Measurements from ENCODE around the gene PPCS.

PPCS gene

GRCh38 chr1:42456010-42456753, at the start of gene PPCS, which contains the start of gene ZMYND12:
TSS of gene PPCS (plus strand) at chr1:42456543. CDS start at chr1:42456566, 23 bp downstream.
TSS of gene ZMYND12 (minus strand) at chr1:42456022. CDS start at chr1:42455997, 25 bp downstream.
- H3K27me3 ChIP-seq (ENCODE audit: control insufficient read depth in 5 of 5, insufficient read depth in 4 of 5, low read length in 5 of 5), result no peaks in the 10 kb centered on the region
- H3K36me3 ChIP-seq (ENCODE audit: control insufficient read depth in 5 of 5, insufficient read depth in 5 of 5, low read length in 5 of 5), result peaks cover 12 to 30% (median 24%) of the 10 kb centered on the region in 5 donors
- peaks cover 8 to 22% (median 18%) of the 10 kb centered on the region in 5 donors for H3K4me1 ChIP-seq (ENCODE audit: control insufficient read depth in 5 of 5, insufficient read depth in 5 of 5, low read length in 5 of 5)
- peak within 1 kb of the TSS; percentile 92 for H3K27ac ChIP-seq (ENCODE audit: low read depth, low read length)
- H3K9ac ChIP-seq (ENCODE audit: low read length in 5 of 5), result peak within 1 kb of the TSS; percentile 89 to 96 (median 90)
- H3K9me3 ChIP-seq (ENCODE audit: control insufficient read depth in 5 of 5, low read length in 5 of 5), result no peaks in the 10 kb centered on the region
- peak within 1 kb of the TSS; percentile 92 to 98 (median 97) for H3K4me3 ChIP-seq (ENCODE audit: low read depth in 1 of 5, low read length in 5 of 5)

GRCh38 chr1:42414551-42415496, 41.5 kb upstream of the PPCS start:
- Histone ChIP-seq H3K9me3 (ENCODE audit: control insufficient read depth in 5 of 5, low read length in 5 of 5) (no peaks in the 10 kb centered on the region), H3K4me3 (ENCODE audit: low read depth in 1 of 5, low read length in 5 of 5) (no peak overlapping the region), H3K4me1 (ENCODE audit: control insufficient read depth in 5 of 5, insufficient read depth in 5 of 5, low read length in 5 of 5) (no peaks in the 10 kb centered on the region), H3K36me3 (ENCODE audit: control insufficient read depth in 5 of 5, insufficient read depth in 5 of 5, low read length in 5 of 5) (no peaks in the 10 kb centered on the region), H3K27ac (ENCODE audit: low read depth, low read length) (no peak overlapping the region), H3K27me3 (ENCODE audit: control insufficient read depth in 5 of 5, insufficient read depth in 4 of 5, low read length in 5 of 5) (peaks cover 0 to 5% (median 0%) of the 10 kb centered on the region in 5 donors), H3K9ac (ENCODE audit: low read length in 5 of 5) (no peak overlapping the region)

- peaks cover 0 to 9% (median 0%) of the 10 kb centered on the region in 5 donors for H3K27me3 ChIP-seq (ENCODE audit: control insufficient read depth in 5 of 5, insufficient read depth in 4 of 5, low read length in 5 of 5)
- H3K4me1 ChIP-seq (ENCODE audit: control insufficient read depth in 5 of 5, insufficient read depth in 5 of 5, low read length in 5 of 5), result peaks cover 0 to 6% (median 4%) of the 10 kb centered on the region in 5 donors
- no peak overlapping the region for H3K9ac ChIP-seq (ENCODE audit: low read length in 5 of 5)
- no peak overlapping the region for H3K4me3 ChIP-seq (ENCODE audit: low read depth in 1 of 5, low read length in 5 of 5)
- no peaks in the 10 kb centered on the region for H3K36me3 ChIP-seq (ENCODE audit: control insufficient read depth in 5 of 5, insufficient read depth in 5 of 5, low read length in 5 of 5)
- no peak overlapping the region for H3K27ac ChIP-seq (ENCODE audit: low read depth, low read length)
- no peaks in the 10 kb centered on the region for H3K9me3 ChIP-seq (ENCODE audit: control insufficient read depth in 5 of 5, low read length in 5 of 5)
These were observed 39.2 kb upstream of the PPCS start for GRCh38 chr1:42417166-42417565.

- H3K4me1 ChIP-seq (ENCODE audit: control insufficient read depth in 5 of 5, insufficient read depth in 5 of 5, low read length in 5 of 5), result peaks cover 3 to 14% (median 9%) of the 10 kb centered on the region in 5 donors
- H3K9me3 ChIP-seq (ENCODE audit: control insufficient read depth in 5 of 5, low read length in 5 of 5), result no peaks in the 10 kb centered on the region
- no peak overlapping the region for H3K4me3 ChIP-seq (ENCODE audit: low read depth in 1 of 5, low read length in 5 of 5)
- H3K36me3 ChIP-seq (ENCODE audit: control insufficient read depth in 5 of 5, insufficient read depth in 5 of 5, low read length in 5 of 5), result no peaks in the 10 kb centered on the region
- H3K9ac ChIP-seq (ENCODE audit: low read length in 5 of 5), result no peak overlapping the region
- peaks cover 0 to 9% (median 0%) of the 10 kb centered on the region in 5 donors for H3K27me3 ChIP-seq (ENCODE audit: control insufficient read depth in 5 of 5, insufficient read depth in 4 of 5, low read length in 5 of 5)
- H3K27ac ChIP-seq (ENCODE audit: low read depth, low read length), result no peak overlapping the region
These were observed 37.8 kb upstream of the PPCS start for GRCh38 chr1:42418516-42418915.

- no peak overlapping the region for H3K27ac ChIP-seq (ENCODE audit: low read depth, low read length)
These were observed 37.1 kb upstream of the PPCS start for GRCh38 chr1:42419126-42419821.

GRCh38 chr1:42420121-42420520, 36.2 kb upstream of the PPCS start:
- Histone ChIP-seq H3K4me1 (ENCODE audit: control insufficient read depth in 5 of 5, insufficient read depth in 5 of 5, low read length in 5 of 5) (peaks cover 4 to 18% (median 16%) of the 10 kb centered on the region in 5 donors), H3K4me3 (ENCODE audit: low read depth in 1 of 5, low read length in 5 of 5) (no peak overlapping the region), H3K9ac (ENCODE audit: low read length in 5 of 5) (no peak overlapping the region), H3K9me3 (ENCODE audit: control insufficient read depth in 5 of 5, low read length in 5 of 5) (no peaks in the 10 kb centered on the region), H3K27ac (ENCODE audit: low read depth, low read length) (no peak overlapping the region), H3K27me3 (ENCODE audit: control insufficient read depth in 5 of 5, insufficient read depth in 4 of 5, low read length in 5 of 5) (peaks cover 0 to 7% (median 0%) of the 10 kb centered on the region in 5 donors), H3K36me3 (ENCODE audit: control insufficient read depth in 5 of 5, insufficient read depth in 5 of 5, low read length in 5 of 5) (no peaks in the 10 kb centered on the region)

More at GRCh38 chr1:42419126-42419821, 37.1 kb upstream of the PPCS start:
- H3K4me1 ChIP-seq (ENCODE audit: control insufficient read depth in 5 of 5, insufficient read depth in 5 of 5, low read length in 5 of 5), result peaks cover 4 to 18% (median 14%) of the 10 kb centered on the region in 5 donors
- no peaks in the 10 kb centered on the region for H3K9me3 ChIP-seq (ENCODE audit: control insufficient read depth in 5 of 5, low read length in 5 of 5)
- no peak overlapping the region for H3K9ac ChIP-seq (ENCODE audit: low read length in 5 of 5)
- H3K4me3 ChIP-seq (ENCODE audit: low read depth in 1 of 5, low read length in 5 of 5), result no peak overlapping the region
- peaks cover 0 to 9% (median 0%) of the 10 kb centered on the region in 5 donors for H3K27me3 ChIP-seq (ENCODE audit: control insufficient read depth in 5 of 5, insufficient read depth in 4 of 5, low read length in 5 of 5)
- H3K36me3 ChIP-seq (ENCODE audit: control insufficient read depth in 5 of 5, insufficient read depth in 5 of 5, low read length in 5 of 5), result no peaks in the 10 kb centered on the region

- peaks cover 0 to 7% (median 0%) of the 10 kb centered on the region in 5 donors for H3K27me3 ChIP-seq (ENCODE audit: control insufficient read depth in 5 of 5, insufficient read depth in 4 of 5, low read length in 5 of 5)
- H3K4me1 ChIP-seq (ENCODE audit: control insufficient read depth in 5 of 5, insufficient read depth in 5 of 5, low read length in 5 of 5), result peaks cover 4 to 18% (median 16%) of the 10 kb centered on the region in 5 donors
- H3K27ac ChIP-seq (ENCODE audit: low read depth, low read length), result no peak overlapping the region
- H3K36me3 ChIP-seq (ENCODE audit: control insufficient read depth in 5 of 5, insufficient read depth in 5 of 5, low read length in 5 of 5), result no peaks in the 10 kb centered on the region
- H3K9me3 ChIP-seq (ENCODE audit: control insufficient read depth in 5 of 5, low read length in 5 of 5), result no peaks in the 10 kb centered on the region
- H3K4me3 ChIP-seq (ENCODE audit: low read depth in 1 of 5, low read length in 5 of 5), result no peak overlapping the region
- no peak overlapping the region for H3K9ac ChIP-seq (ENCODE audit: low read length in 5 of 5)
These were observed 35.3 kb upstream of the PPCS start for GRCh38 chr1:42420911-42421585.

GRCh38 chr1:42422737-42423136, 33.6 kb upstream of the PPCS start:
- H3K36me3 ChIP-seq (ENCODE audit: control insufficient read depth in 5 of 5, insufficient read depth in 5 of 5, low read length in 5 of 5), result no peaks in the 10 kb centered on the region
- H3K4me1 ChIP-seq (ENCODE audit: control insufficient read depth in 5 of 5, insufficient read depth in 5 of 5, low read length in 5 of 5), result peaks cover 4 to 23% (median 16%) of the 10 kb centered on the region in 5 donors
- H3K27me3 ChIP-seq (ENCODE audit: control insufficient read depth in 5 of 5, insufficient read depth in 4 of 5, low read length in 5 of 5), result peaks cover 0 to 7% (median 0%) of the 10 kb centered on the region in 5 donors
- H3K9me3 ChIP-seq (ENCODE audit: control insufficient read depth in 5 of 5, low read length in 5 of 5), result no peaks in the 10 kb centered on the region
- H3K9ac ChIP-seq (ENCODE audit: low read length in 5 of 5), result no peak overlapping the region
- no peak overlapping the region for H3K27ac ChIP-seq (ENCODE audit: low read depth, low read length)
- H3K4me3 ChIP-seq (ENCODE audit: low read depth in 1 of 5, low read length in 5 of 5), result no peak overlapping the region

GRCh38 chr1:42423681-42424080, 32.7 kb upstream of the PPCS start:
- Histone ChIP-seq H3K27ac (ENCODE audit: low read depth, low read length) (no peak overlapping the region), H3K36me3 (ENCODE audit: control insufficient read depth in 5 of 5, insufficient read depth in 5 of 5, low read length in 5 of 5) (no peaks in the 10 kb centered on the region), H3K9ac (ENCODE audit: low read length in 5 of 5) (no peak overlapping the region), H3K4me3 (ENCODE audit: low read depth in 1 of 5, low read length in 5 of 5) (no peak overlapping the region), H3K9me3 (ENCODE audit: control insufficient read depth in 5 of 5, low read length in 5 of 5) (no peaks in the 10 kb centered on the region), H3K27me3 (ENCODE audit: control insufficient read depth in 5 of 5, insufficient read depth in 4 of 5, low read length in 5 of 5) (peaks cover 0 to 7% (median 0%) of the 10 kb centered on the region in 5 donors), H3K4me1 (ENCODE audit: control insufficient read depth in 5 of 5, insufficient read depth in 5 of 5, low read length in 5 of 5) (peaks cover 4 to 23% (median 16%) of the 10 kb centered on the region in 5 donors)
